ENCODE measurements around the gene GCGR.

Gene GCGR

DNA sequence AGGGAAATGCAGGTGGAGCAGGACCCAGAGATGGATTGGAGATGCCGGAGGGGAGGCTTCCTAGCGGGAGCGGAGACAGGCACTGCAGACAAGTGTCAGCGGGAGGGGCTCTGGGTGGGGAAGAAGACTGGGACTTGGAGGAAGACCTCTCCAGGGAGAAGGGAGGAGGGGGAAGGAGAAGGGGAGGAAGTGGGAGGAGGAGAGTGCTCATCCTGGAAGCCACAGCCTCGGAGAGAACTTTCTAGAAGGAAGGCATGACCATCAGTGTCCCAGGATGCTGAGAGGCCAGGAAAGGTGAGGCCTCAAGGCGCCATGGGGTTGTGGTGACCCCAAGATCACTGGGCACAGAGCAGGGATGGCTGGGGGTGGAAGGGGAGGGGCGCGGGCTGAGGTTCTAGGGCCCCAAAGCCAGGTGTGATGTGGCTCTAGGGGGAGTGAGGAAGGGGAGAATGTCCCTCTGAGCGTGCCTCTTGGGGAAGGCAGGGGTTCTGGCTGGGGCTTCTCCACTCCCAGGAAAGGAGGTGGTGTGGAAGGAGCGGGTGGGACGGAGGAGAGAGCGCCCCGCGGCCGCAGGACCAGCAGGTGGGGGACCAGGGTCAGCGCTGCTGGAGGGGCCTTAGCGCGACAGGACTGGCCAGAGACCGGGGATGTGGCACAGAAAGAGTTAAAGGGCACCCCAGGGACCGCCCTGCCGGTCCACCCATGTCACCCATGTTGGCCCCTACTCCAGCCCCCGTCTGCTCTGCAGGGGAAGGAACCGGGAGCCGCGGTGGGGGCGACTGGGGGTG lies 900 bp upstream of the GCGR start:
- TF ChIP-seq, protein P1, sequence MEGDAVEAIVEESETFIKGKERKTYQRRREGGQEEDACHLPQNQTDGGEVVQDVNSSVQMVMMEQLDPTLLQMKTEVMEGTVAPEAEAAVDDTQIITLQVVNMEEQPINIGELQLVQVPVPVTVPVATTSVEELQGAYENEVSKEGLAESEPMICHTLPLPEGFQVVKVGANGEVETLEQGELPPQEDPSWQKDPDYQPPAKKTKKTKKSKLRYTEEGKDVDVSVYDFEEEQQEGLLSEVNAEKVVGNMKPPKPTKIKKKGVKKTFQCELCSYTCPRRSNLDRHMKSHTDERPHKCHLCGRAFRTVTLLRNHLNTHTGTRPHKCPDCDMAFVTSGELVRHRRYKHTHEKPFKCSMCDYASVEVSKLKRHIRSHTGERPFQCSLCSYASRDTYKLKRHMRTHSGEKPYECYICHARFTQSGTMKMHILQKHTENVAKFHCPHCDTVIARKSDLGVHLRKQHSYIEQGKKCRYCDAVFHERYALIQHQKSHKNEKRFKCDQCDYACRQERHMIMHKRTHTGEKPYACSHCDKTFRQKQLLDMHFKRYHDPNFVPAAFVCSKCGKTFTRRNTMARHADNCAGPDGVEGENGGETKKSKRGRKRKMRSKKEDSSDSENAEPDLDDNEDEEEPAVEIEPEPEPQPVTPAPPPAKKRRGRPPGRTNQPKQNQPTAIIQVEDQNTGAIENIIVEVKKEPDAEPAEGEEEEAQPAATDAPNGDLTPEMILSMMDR (IDR thresholded peaks at IDR 0.05; ENCODE audit: low read depth, low read length): no peak
- H3K4me3 ChIP-seq (ENCODE audit: low read depth, low read length): no peak overlapping the region

DNA sequence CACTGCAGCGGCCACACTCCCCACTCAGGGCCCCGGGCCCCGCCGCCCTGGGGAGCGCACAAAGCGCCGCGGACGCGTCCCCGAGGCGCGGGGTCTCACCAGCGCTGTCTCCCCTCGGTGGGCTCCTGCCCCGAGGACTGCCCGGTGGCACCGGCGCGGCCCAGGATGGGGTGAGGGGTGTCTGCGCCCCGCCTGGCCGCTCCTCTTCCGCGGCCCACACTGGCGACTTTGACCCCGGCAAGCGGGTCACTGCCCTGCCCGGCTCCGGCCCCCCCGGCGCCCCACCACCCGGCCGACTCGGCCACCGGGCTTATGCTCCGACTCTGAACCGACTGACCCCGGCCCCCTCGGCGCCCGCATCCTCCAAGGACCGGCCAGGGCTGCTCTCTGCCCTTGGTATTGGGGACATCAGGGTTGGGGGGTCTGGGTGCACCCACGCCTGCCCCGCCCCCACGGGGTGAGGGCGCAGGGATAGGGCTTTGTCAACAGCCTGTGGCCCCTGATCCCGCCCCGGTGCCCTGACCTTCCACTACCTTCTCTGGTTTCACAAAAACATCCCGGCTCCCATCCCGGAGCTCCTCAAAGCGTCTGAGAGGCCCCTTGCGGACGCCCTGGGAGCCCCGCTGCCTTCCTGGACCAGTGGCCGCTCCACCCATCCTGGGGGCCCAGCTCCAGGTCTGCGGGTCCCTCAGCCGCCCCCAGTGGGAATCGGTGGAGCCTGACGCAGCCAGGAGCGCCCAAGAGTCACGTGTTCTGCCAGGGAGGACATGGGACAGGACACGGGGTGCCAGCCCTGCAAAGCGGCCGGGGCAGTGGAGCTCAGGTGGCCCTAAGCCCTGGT lies 829 bp downstream of the GCGR start:
- no peak overlapping the region for H3K4me3 ChIP-seq (ENCODE audit: low read depth, low read length)

DNA sequence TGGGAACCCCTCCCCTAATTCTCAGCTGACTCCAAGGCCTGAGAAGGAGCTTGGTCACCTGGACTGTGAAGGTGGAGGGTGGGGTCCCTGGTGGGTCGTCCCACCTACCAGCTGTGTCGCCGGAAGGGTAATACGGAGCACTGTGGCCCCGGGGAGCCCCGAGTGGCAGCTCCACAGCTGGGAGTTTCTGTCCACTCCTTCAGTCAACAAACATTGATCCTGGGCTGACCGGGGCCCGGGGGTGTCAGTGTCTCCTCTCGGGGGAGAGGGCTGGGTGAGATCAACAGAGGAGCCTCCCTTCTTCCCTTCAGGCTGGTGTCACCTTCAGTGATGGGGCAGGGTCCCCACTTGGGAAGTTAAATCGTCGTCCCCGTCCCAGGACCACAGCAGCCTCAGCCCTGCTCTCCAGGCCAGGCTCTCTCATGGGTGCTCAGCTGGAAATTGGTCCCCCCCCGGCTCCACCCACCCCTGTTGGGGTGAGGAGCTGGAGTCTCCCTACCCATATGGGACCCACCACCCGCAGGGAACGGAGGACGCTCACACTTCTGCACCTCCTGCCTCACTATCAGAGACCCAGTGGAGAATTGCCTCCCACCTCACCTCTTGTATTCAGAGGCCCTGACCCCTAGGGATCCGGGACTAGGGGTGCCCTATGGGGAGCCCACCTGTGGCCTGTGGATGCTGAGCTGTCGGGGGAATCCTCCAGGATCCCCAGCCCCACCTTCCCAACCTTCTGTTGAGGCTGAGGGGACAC lies 1.9 kb downstream of the GCGR start:
- no peak overlapping the region for H3K4me3 ChIP-seq (ENCODE audit: low read depth, low read length)
- TF ChIP-seq, protein P1 (IDR thresholded peaks at IDR 0.05; ENCODE audit: low read depth, low read length): no peak

More for the DNA sequence above, 829 bp downstream of the GCGR start:
- TF ChIP-seq, protein P1 (IDR thresholded peaks at IDR 0.05; ENCODE audit: low read depth, low read length): no peak

DNA sequence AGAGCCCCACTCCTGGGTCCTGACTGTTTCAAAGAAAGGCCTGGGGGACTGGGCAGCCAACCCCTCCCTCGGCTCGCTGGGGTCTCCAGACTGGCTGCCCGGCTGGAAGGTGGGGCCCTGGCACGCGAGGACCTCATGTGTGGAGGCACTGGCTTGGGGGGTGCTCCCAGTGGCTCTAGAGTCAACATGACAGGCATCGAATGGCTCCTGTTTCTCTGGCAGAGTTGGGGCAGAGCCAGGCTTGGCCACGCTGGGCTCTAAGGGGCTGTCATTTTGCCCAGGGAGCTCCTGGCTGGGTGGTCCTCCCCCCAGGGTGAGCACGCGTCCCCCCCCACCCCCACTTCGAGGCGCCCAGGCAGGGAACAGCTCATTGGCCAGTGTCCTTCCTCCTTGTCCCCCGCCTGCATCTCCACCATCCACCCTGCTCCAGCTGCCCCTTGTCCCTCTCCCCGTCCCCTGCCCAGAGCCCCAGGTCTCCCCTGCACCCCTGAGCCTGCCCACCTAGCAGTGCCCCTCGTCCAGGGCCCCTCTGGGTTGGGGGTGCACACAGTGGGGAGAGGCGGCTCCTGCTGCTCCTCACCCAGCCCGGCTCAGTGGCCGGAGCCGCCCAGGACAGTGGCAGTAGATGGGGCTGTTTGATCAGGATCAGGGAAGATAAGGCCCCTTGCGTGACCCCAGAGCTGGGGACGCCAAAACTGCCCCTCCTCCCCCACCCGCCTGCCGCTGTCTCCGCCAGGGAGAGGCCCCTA lies 2.7 kb downstream of the GCGR start:
- TF ChIP-seq, protein P1 (IDR thresholded peaks at IDR 0.05; ENCODE audit: low read depth, low read length): no peak
- H3K4me3 ChIP-seq (ENCODE audit: low read depth, low read length): no peak overlapping the region

DNA sequence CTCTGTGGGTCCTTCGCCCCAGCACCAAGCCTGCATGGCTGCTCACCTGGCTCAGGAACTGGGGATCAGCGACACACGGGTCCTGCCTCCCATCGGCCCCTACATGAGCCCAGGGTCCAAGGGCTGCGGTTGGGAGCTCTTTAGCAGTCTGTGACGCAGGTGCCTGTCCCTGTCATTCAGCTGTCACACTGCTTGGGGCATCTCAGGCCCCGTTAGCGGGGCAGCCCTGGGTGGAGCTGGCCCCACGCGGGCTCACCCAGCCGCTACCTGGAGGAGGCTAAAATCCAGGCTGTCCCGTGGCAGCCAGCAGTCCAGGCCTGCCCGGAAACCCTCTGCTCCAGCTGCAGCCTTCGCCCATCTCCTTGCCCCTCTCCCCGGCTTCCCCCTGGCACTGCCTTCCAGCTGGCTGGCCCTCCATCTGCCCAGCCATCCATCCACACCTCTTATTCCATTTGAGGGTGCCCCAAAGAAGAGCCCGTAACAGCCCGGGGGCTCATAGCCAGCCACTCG lies 3.3 kb downstream of the GCGR start:
- TF ChIP-seq, protein P1 (IDR thresholded peaks at IDR 0.05; ENCODE audit: low read depth, low read length): no peak

DNA sequence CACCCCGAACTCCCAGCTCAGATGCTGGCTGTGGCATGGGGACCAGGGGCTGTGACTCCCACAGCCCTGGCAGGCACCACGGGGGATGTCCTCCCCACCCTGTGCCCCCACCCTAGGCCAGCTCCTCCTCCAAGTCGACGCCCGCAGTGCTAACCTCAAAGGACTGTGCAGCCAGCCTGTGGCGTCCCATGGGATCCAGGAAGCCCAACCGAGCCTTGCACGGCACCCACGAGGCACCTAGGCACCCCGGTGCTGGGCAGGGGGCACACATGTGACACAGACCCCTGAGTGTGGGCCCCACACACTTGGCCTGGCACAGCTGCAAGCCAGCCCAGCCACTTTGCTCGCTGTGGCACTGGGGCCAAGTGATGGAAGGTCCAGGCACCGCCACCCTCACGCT lies 3.9 kb downstream of the GCGR start:
- H3K4me3 ChIP-seq (ENCODE audit: low read depth, low read length): no peak overlapping the region
- TF ChIP-seq, protein P1 (IDR thresholded peaks at IDR 0.05; ENCODE audit: low read depth, low read length): no peak

More for the DNA sequence above, 3.3 kb downstream of the GCGR start:
- no peak overlapping the region for H3K4me3 ChIP-seq (ENCODE audit: low read depth, low read length)
